Rectal smooth muscle tissue (tissue), 1 donor: ENCODE results near the gene TMEM39A.
A peak's percentile ranks its signal among the peaks of the same experiment; 100 is the strongest.

Experiments
- H3K27ac ChIP-seq: one replicate; pipeline ENCODE4 v1.7.0; 2013; ENCODE audit warnings: low read depth, low read length, inconsistent platforms
- H3K27me3 ChIP-seq: one replicate; pipeline ENCODE4 v1.7.0; 2013; ENCODE audit warnings: low read length; ENCODE audit not compliant: control insufficient read depth, insufficient read depth
- H3K36me3 ChIP-seq: one replicate; pipeline ENCODE4 v1.7.0; 2013; ENCODE audit warnings: low read length; ENCODE audit not compliant: control insufficient read depth, insufficient read depth
- H3K4me1 ChIP-seq: one replicate; pipeline ENCODE4 v1.7.0; 2013; ENCODE audit warnings: low read length; ENCODE audit not compliant: control insufficient read depth, insufficient read depth
- H3K4me3 ChIP-seq: one replicate; pipeline ENCODE4 v1.7.0; 2013; ENCODE audit warnings: low read length
- H3K9ac ChIP-seq: one replicate; pipeline ENCODE4 v1.7.0; 2013; ENCODE audit warnings: low read length

TMEM39A gene

DNA sequence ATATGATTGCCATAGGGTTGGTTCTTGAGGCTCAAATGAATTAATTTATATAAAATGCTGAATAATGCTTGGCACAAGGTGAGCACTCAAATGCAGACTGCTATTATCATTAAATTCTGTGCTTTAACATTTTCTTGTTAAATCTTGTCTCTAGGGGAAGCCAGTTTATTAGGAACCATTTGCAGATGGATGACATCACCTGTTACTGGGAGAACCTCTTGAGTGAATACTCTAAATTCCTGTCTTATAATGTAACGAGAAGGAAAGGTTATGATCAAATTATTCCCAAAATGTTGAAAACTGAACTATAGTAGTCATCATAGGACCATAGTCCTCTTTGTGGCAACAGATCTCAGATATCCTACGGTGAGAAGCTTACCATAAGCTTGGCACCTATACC, 28.7 kb upstream of the TMEM39A start:
- H3K36me3 ChIP-seq = no peaks in the 10 kb centered on the region
- H3K27ac ChIP-seq = no peak overlapping the region
- H3K4me1 ChIP-seq = no peaks in the 10 kb centered on the region
- H3K4me3 ChIP-seq = no peak overlapping the region
- H3K9ac ChIP-seq = no peak overlapping the region
- no peaks in the 10 kb centered on the region for H3K27me3 ChIP-seq

DNA sequence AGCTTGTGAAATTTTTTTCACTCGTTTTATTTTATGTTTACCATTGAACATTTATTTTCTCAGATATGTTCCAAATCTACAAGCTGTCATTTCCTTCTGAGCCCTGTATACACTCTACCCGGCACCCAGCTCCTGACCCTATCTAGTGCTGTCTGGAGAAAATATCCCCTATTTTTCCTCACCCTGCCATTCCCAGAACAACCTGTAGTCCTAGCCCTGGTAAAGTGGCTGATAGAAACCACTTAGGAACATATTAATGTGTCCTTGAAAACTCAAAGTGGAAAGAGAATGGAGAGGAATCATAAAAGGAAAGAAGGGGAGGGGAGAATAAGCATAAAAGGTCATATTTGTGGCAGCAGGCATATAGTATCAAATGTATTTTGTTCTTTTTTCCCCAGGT, 26.7 kb upstream of the TMEM39A start:
- Histone ChIP-seq H3K27ac (no peak overlapping the region), H3K4me3 (no peak overlapping the region), H3K4me1 (no peaks in the 10 kb centered on the region), H3K9ac (no peak overlapping the region), H3K27me3 (no peaks in the 10 kb centered on the region), H3K36me3 (peaks cover 4% of the 10 kb centered on the region)

DNA sequence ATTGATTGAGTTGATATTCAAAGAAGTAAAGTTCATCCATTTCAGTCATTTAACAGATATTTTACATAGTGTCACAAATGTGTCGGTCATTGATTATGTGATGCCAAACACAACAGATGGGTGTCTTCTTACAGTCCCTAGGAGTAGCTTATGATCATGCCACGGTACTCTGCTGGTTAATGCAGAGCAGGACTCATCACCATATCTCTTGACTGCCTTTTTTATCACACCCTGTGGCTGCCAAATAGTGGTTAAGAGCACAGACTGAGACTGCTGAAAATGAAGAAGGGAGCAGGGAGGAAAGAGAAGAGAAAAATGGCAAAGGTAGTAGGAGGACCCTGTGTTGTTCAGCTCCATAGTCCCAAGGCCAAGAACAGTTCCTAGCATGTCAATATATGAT, 22.1 kb upstream of the TMEM39A start:
- H3K27ac ChIP-seq = no peak overlapping the region
- H3K27me3 ChIP-seq = no peaks in the 10 kb centered on the region
- H3K36me3 ChIP-seq = peaks cover 7% of the 10 kb centered on the region
- no peaks in the 10 kb centered on the region for H3K4me1 ChIP-seq
- no peak overlapping the region for H3K9ac ChIP-seq
- H3K4me3 ChIP-seq = no peak overlapping the region

DNA sequence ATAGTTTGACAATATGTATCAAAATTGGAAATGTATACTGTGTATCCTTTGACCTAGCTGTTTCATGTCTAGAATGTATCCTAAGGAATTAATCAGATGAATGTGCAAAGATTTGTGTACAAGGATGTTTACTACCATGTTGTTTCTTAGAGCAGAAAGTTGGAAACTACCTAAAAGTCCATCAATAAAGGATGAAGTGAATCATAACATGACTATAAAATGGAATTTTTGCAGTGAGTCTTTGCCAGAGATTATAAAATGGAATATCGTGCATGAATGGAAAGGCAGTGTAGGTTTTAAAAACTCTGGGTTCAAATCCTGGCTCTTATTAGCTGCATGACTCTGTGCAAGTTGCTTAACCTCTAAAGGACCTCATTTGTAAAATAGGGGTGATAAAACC, 19.7 kb upstream of the TMEM39A start:
- Histone ChIP-seq H3K4me1 (no peaks in the 10 kb centered on the region), H3K36me3 (peaks cover 7% of the 10 kb centered on the region), H3K27ac (no peak overlapping the region), H3K4me3 (no peak overlapping the region), H3K27me3 (no peaks in the 10 kb centered on the region), H3K9ac (no peak overlapping the region)

DNA sequence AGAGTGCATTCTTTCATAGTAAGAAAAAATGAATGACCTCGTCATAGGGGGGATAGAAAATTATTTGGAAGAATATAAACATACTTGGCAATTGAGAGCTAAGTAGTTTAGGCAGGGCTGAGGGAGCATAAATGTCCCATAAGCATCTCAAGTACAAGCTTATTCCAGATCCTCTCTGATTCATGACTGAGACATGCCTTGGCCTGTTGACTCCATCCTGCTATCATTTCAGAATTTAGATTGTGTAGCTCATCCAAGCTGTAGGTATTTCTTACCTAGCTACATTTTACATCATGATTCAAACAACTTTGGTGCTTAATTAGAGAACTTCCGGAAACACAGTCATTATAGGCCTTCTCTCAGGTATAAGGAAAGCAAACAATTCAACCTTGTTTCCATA, 17.7 kb upstream of the TMEM39A start:
- Histone ChIP-seq H3K4me1 (no peaks in the 10 kb centered on the region), H3K9ac (no peak overlapping the region), H3K4me3 (no peak overlapping the region), H3K36me3 (peaks cover 11% of the 10 kb centered on the region), H3K27ac (no peak overlapping the region), H3K27me3 (no peaks in the 10 kb centered on the region)

DNA sequence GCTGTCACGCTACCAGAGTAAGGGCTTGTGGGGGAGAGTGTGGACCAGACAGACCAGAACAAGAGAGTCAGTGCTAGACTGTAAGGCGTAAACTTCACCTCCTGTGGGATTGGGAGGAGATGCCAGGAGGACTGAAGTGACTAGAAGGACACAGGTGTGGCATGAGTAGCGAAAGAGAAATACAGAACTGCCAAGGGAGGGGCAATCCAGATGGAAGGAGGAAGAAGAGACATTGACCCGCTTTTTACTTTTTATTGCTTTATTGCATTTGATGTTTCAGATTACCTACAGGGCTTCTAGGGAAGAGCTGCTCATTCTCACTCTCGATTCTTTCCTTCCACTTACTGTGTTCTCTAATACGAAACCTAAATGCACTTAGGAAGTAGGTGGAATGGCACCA, 7.5 kb upstream of the TMEM39A start:
- Histone ChIP-seq H3K36me3 (no peaks in the 10 kb centered on the region), H3K4me1 (peaks cover 3% of the 10 kb centered on the region), H3K27ac (no peak overlapping the region), H3K9ac (no peak overlapping the region), H3K4me3 (no peak overlapping the region), H3K27me3 (no peaks in the 10 kb centered on the region)

DNA sequence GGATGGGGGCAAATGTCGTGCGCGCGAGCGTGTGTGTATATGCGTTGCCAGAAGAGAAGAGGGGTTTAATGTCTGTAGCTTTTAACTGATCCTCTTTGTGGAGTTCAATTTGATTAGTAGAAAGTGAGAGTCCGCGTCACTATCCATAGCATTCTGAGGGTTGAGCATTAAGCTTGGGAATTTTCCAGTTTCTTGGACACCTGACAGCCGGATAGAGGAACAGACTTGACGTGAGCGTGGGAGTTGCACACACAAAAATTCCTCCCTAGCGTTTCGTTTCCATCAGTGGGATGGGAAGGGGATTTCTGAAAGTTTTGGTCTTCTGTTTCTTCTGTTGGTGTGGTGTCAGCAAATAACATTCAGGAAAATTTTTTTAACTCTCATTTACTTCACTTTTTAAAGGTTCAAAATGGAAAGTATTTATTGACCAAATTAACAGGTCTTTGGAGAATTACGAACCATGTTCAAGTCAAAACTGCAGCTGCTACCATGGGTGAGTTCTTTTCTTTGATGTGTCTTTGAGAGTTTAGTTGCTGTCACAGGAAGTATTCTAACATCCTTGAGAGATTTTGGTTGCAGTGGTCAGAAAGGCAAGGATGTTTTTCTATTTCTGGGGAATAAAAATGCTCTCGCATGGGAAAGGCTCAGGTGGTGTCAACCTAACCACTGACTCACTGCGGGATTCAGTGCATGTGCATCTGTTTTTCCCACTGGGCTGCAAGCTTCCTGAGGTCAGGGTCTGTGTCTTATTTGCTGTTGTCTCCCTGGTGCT, 6.2 kb upstream of the TMEM39A start:
- Histone ChIP-seq H3K27me3 (no peaks in the 10 kb centered on the region), H3K4me1 (peaks cover 3% of the 10 kb centered on the region), H3K4me3 (peak overlapping the region; percentile 92), H3K9ac (peak overlapping the region; percentile 45), H3K36me3 (no peaks in the 10 kb centered on the region), H3K27ac (no peak overlapping the region)

DNA sequence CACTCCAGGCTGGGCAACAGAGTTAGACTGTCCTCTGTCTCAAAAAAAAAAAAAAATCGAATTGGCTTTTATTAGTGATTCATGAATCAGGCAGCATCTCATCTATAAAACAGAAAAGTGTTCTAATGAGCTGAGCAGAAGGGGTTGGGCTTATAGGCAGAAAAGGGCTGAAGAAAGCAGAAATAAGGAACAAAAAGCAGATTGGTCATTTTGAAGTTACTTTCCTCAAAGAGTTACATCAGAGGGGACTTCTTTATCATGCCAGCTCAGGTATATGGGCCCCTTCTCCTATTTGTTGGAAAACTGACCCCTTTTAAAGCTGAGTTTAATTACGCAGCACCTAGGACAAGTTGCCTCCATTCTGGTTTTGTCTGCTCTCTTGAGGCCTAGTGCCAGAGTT, 4.6 kb upstream of the TMEM39A start:
- Histone ChIP-seq H3K27me3 (no peaks in the 10 kb centered on the region), H3K9ac (no peak overlapping the region), H3K4me1 (peaks cover 7% of the 10 kb centered on the region), H3K36me3 (no peaks in the 10 kb centered on the region), H3K4me3 (peak overlapping the region; percentile 92), H3K27ac (peak overlapping the region; percentile 12)

DNA sequence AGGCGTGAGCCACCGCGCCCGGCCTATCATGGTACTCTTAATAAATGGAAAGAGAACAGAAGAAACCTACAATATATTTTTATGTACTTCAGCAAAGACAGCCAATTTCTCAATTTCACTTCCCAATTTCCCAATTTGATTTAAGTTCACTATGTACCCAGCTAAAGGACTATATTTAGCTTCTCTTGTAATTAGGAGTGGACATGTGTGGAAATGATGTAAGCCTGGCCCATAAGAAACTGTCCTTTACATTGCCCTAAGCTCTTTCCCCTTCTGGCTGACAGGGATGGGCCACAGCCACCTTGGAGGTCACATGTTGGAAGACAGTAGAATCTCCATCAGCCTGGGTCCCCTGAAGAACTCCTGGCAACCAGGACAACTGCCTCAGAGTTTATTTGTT, 6.2 kb downstream of the TMEM39A start:
- H3K4me1 ChIP-seq = peaks cover 3% of the 10 kb centered on the region
- no peak overlapping the region for H3K4me3 ChIP-seq
- H3K36me3 ChIP-seq = peaks cover 25% of the 10 kb centered on the region
- no peak overlapping the region for H3K9ac ChIP-seq
- H3K27ac ChIP-seq = no peak overlapping the region
- no peaks in the 10 kb centered on the region for H3K27me3 ChIP-seq

DNA sequence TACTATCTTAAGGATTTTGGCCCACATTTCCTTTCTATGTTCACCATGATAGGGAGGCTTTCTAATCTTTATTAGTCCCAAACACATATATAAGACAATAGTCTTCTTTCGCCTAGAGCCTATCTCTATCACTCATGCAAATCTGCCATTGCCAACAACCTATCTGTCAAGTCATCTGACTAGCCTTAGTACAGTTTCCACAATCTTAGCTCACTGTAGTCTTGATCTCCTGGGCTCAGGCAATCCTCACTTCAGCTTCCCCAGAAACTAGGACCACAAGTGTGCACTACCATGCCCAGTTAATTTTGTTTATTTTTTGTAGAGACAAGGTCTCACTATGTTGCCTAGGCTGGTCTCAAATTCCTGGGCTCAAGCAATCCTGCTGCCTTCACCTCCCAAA, 6.9 kb downstream of the TMEM39A start:
- peaks cover 25% of the 10 kb centered on the region for H3K36me3 ChIP-seq
- no peak overlapping the region for H3K9ac ChIP-seq
- H3K27me3 ChIP-seq = no peaks in the 10 kb centered on the region
- no peak overlapping the region for H3K4me3 ChIP-seq
- H3K4me1 ChIP-seq = no peaks in the 10 kb centered on the region
- no peak overlapping the region for H3K27ac ChIP-seq

DNA sequence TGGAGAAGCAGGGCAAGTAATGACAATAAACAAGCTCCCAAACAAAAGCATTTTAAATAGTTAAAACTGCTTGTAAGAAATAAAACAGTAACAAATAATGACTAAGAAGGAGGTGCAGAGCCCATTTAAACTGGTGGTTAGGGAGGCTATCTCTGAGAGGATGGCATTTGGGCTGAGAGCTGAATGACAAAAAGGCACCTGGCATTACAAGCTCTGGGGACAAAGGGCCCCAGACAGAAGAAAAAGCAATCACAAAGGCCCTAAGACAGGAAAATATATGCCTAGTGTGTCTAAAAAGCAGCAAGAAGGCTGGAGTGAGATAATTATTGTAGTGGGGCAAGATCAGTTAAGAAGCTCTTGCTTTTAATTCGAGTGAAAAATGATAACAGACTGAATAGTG, 9.6 kb downstream of the TMEM39A start:
- Histone ChIP-seq H3K4me1 (no peaks in the 10 kb centered on the region), H3K27ac (no peak overlapping the region), H3K9ac (no peak overlapping the region), H3K4me3 (no peak overlapping the region), H3K27me3 (no peaks in the 10 kb centered on the region), H3K36me3 (peaks cover 24% of the 10 kb centered on the region)

DNA sequence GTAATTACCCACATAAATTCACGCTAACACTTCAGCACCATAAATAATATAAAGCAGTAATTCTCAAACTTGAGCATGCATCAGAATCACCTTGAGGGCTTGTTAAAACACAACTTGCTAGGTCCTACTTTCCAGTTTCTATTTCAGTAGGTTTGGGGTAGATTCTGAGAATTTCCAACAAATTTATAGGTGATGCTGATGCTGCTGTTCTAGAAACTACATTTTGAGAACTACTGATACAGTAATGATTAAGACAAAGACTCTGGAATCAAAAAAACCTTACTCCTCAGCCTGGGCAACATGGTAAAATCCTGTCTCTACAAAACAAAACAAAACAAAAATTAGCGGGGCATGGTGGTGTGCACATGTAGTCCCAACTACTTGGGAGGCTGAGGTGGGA, 18.8 kb downstream of the TMEM39A start:
- H3K4me3 ChIP-seq = no peak overlapping the region
- no peak overlapping the region for H3K9ac ChIP-seq
- peaks cover 14% of the 10 kb centered on the region for H3K36me3 ChIP-seq
- no peak overlapping the region for H3K27ac ChIP-seq
- H3K27me3 ChIP-seq = no peaks in the 10 kb centered on the region
- no peaks in the 10 kb centered on the region for H3K4me1 ChIP-seq

DNA sequence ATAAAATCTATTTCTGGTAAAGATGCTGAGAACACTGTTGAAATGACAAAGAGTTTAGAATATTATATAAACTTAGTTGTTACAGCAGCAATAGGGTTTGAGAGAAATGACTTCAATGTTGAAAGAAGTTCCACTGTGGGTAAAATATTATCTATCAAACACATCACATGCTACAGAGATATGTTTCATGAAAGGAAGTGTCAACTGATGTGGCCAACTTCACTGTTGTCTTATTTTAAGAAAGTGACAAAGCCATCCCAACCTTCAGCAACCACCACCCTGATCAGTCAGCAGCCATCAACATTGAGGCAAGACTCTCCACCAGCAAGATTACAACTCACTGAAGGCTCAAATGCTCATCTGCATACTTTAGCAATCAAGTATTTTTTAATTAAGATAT, 20.2 kb downstream of the TMEM39A start:
- H3K36me3 ChIP-seq = peaks cover 11% of the 10 kb centered on the region
- H3K27ac ChIP-seq = no peak overlapping the region
- no peaks in the 10 kb centered on the region for H3K4me1 ChIP-seq
- no peak overlapping the region for H3K9ac ChIP-seq
- H3K4me3 ChIP-seq = no peak overlapping the region
- no peaks in the 10 kb centered on the region for H3K27me3 ChIP-seq
